Stimulated activated naive CD8-positive, alpha-beta T cell treated with anti-CD3 and anti-CD28 coated beads, Interleukin-15, amount 100 ng/mL, for 72 hours (primary cell): ENCODE data around the gene MEA1.

Source experiments
- ATAC-seq: fragments of 150-1000 bp; cut with Tn5 transposase; 2 replicates; pipeline ENCODE4 v1.10.0; 2021; ENCODE audit warnings: mild to moderate bottlenecking, moderate library complexity
- DNase-seq, 2 donors: peaks; one replicate each; pipeline ENCODE4 v3.0.0; 2021 to 2022
- H3K27ac Mint-ChIP-seq, 2 donors: one replicate each; pipeline ENCODE4 v1.8.0; 2022; ENCODE audit warnings: mild to moderate bottlenecking in 2 of 2, mixed read lengths in 2 of 2, moderate library complexity in 2 of 2
- H3K27me3 Mint-ChIP-seq: one replicate; pipeline ENCODE4 v1.8.0; 2022; ENCODE audit warnings: mixed read lengths
- H3K4me1 Mint-ChIP-seq: one replicate; pipeline ENCODE4 v1.8.0; 2022; ENCODE audit warnings: mild to moderate bottlenecking, mixed read lengths
- H3K4me3 Mint-ChIP-seq, 2 donors: one replicate each; pipeline ENCODE4 v1.8.0; 2022; ENCODE audit warnings: mild to moderate bottlenecking in 2 of 2, mixed read lengths in 2 of 2, moderate library complexity in 1 of 2
- H3K9me3 Mint-ChIP-seq, 2 donors: one replicate each; pipeline ENCODE4 v1.8.0; 2022; ENCODE audit warnings: mixed read lengths in 2 of 2

The MEA1 gene

GRCh38 chr6:43024436-43024835 is 10.7 kb upstream of the MEA1 start:
- no peaks in the 10 kb centered on the region for H3K27me3 Mint-ChIP-seq
- H3K4me3 Mint-ChIP-seq = peak overlapping the region in 1 of 2 donors; percentile 34
- H3K9me3 Mint-ChIP-seq = no peaks in the 10 kb centered on the region
- H3K27ac Mint-ChIP-seq = peak overlapping the region; percentile 4 to 80
- peaks cover 34% of the 10 kb centered on the region for H3K4me1 Mint-ChIP-seq
- ATAC-seq (no peak), DNase-seq (no peak)

- Mint-ChIP-seq H3K4me3 (peak within 1 kb of the TSS; percentile 93 to 95), H3K27ac (peak within 1 kb of the TSS; percentile 86 to 89), H3K27me3 (no peaks in the 10 kb centered on the region), H3K9me3 (no peaks in the 10 kb centered on the region), H3K4me1 (peaks cover 54% of the 10 kb centered on the region)
- peak; percentile 46 to 55 for DNase-seq
- ATAC-seq = peak; percentile 85
Measured at GRCh38 chr6:43021270-43022047, 7.7 kb upstream of the MEA1 start, which contains the start of gene RRP36. TSS of gene RRP36 (plus strand) at chr6:43021623. CDS start at chr6:43021655, 32 bp downstream.

GRCh38 chr6:43020847-43021246 is 7.1 kb upstream of the MEA1 start:
- peak overlapping the region in 1 of 2 donors; percentile 83 for H3K27ac Mint-ChIP-seq
- H3K9me3 Mint-ChIP-seq = no peaks in the 10 kb centered on the region
- peak; percentile 11 for ATAC-seq
- peaks cover 60% of the 10 kb centered on the region for H3K4me1 Mint-ChIP-seq
- DNase-seq = no peak
- H3K27me3 Mint-ChIP-seq = no peaks in the 10 kb centered on the region
- peak overlapping the region; percentile 84 to 93 for H3K4me3 Mint-ChIP-seq

DNA sequence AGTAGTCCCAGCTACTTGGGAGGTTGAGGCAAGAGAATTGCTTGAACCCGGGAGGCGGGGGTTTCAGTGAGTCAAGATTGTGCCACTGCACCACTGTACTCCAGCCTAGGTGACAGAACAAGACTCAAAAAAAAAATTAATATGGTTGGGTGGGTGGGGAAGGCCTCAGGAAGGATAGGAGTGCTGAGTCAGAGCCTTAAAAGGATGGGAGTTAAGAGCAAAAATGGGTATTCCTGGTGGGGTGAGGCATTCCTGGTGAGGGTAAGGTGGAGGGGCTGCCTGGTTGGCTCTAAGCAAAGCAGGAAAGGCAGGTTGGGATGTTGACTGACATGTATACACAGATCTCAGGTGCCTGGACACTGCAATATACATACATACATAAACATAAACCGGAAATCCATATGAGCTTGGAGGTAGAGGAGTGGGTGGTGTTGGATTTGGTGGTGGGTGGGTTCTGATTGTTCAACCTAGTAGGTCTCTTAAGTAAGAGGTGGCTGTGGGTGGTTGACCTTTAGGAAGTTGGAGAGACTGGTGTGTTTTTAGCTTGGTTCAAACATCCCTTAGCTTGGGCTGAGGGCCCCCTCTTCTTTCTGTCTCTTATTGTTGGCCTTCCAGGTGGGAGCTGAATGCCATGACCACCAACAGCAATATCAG is 6.4 kb upstream of the MEA1 start:
- ATAC-seq = no peak
- no peaks in the 10 kb centered on the region for H3K9me3 Mint-ChIP-seq
- no peaks in the 10 kb centered on the region for H3K27me3 Mint-ChIP-seq
- DNase-seq = no peak
- H3K4me1 Mint-ChIP-seq = peaks cover 62% of the 10 kb centered on the region
- peak overlapping the region in 1 of 2 donors; percentile 22 for H3K4me3 Mint-ChIP-seq
- peak overlapping the region in 1 of 2 donors; percentile 53 for H3K27ac Mint-ChIP-seq

- DNase-seq (no peak), ATAC-seq (no peak)
- H3K4me3 Mint-ChIP-seq = no peak overlapping the region
- peaks cover 65% of the 10 kb centered on the region for H3K4me1 Mint-ChIP-seq
- H3K27me3 Mint-ChIP-seq = no peaks in the 10 kb centered on the region
- no peak overlapping the region for H3K27ac Mint-ChIP-seq
- no peaks in the 10 kb centered on the region for H3K9me3 Mint-ChIP-seq
Measured at GRCh38 chr6:43019152-43019551, 5.4 kb upstream of the MEA1 start.

DNA sequence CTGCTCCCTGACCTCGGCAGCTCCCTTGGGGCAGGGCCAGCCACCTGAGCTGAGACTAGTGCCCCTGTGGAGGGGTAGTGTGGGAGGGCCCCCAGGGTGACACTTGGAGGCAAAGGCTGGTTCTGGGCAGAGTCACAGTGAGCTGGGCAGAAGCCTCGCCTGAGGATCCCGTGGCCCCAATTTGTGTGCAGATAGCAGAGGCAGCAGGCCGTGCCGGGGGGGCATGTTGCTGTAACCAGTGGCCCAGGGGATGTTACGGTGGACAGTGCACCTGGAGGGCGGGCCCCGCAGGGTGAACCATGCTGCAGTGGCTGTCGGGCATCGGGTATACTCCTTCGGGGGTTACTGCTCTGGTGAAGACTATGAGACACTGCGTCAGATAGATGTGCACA is 3.2 kb upstream of the MEA1 start:
- Mint-ChIP-seq H3K27ac (no peak overlapping the region), H3K27me3 (no peaks in the 10 kb centered on the region), H3K4me3 (no peak overlapping the region), H3K4me1 (peaks cover 72% of the 10 kb centered on the region), H3K9me3 (no peaks in the 10 kb centered on the region)
- ATAC-seq (no peak), DNase-seq (no peak)

GRCh38 chr6:43016176-43016942 is 2.6 kb upstream of the MEA1 start:
- peak overlapping the region; percentile 38 to 40 for H3K4me3 Mint-ChIP-seq
- DNase-seq (no peak), ATAC-seq (no peak)
- H3K27ac Mint-ChIP-seq = no peak overlapping the region
- H3K9me3 Mint-ChIP-seq = no peaks in the 10 kb centered on the region
- H3K4me1 Mint-ChIP-seq = peaks cover 78% of the 10 kb centered on the region
- H3K27me3 Mint-ChIP-seq = no peaks in the 10 kb centered on the region

- Mint-ChIP-seq H3K27ac (peak overlapping the region; percentile 95 to 96), H3K9me3 (no peaks in the 10 kb centered on the region), H3K4me1 (peaks cover 77% of the 10 kb centered on the region), H3K27me3 (no peaks in the 10 kb centered on the region), H3K4me3 (peak overlapping the region; percentile 93 to 97)
- ATAC-seq (no peak), DNase-seq (no peak)
Measured at GRCh38 chr6:43014434-43014909, 726 bp upstream of the MEA1 start.

GRCh38 chr6:43013097-43013842 is 476 bp downstream of the MEA1 start:
- DNase-seq = no peak
- Mint-ChIP-seq H3K4me3 (peak overlapping the region; percentile 93 to 97), H3K4me1 (peaks cover 76% of the 10 kb centered on the region), H3K9me3 (no peaks in the 10 kb centered on the region), H3K27me3 (no peaks in the 10 kb centered on the region), H3K27ac (peak overlapping the region; percentile 93 to 97)
- ATAC-seq = no peak

DNA sequence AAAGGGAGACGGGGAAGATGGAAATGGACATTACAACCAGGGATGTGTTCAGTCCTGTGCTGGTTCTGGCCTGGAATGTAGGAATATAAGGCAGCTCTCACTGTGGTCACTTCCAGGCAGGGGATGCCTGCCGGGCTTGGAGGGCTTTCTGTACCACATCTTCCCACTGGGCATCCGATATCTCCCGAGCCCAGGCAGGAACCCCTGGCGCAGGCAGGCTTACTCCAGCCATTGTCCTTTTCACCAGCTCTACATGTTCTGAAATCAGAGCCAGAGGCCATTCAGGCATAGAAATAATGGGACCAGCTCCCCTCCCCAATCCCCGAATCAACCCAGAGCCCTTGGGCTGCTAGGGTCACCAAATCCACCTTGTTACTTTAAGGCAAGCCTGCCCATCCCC is 1.4 kb downstream of the MEA1 start:
- H3K9me3 Mint-ChIP-seq = no peaks in the 10 kb centered on the region
- no peaks in the 10 kb centered on the region for H3K27me3 Mint-ChIP-seq
- peak overlapping the region; percentile 12 to 77 for H3K27ac Mint-ChIP-seq
- DNase-seq (no peak), ATAC-seq (no peak)
- H3K4me1 Mint-ChIP-seq = peaks cover 67% of the 10 kb centered on the region
- H3K4me3 Mint-ChIP-seq = peak overlapping the region; percentile 93 to 97

- ATAC-seq (no peak), DNase-seq (no peak)
- peak overlapping the region in 1 of 2 donors; percentile 86 for H3K27ac Mint-ChIP-seq
- peaks cover 55% of the 10 kb centered on the region for H3K4me1 Mint-ChIP-seq
- H3K9me3 Mint-ChIP-seq = no peaks in the 10 kb centered on the region
- H3K27me3 Mint-ChIP-seq = no peaks in the 10 kb centered on the region
- no peak overlapping the region for H3K4me3 Mint-ChIP-seq
Measured at GRCh38 chr6:43011207-43011606, 2.5 kb downstream of the MEA1 start.

DNA sequence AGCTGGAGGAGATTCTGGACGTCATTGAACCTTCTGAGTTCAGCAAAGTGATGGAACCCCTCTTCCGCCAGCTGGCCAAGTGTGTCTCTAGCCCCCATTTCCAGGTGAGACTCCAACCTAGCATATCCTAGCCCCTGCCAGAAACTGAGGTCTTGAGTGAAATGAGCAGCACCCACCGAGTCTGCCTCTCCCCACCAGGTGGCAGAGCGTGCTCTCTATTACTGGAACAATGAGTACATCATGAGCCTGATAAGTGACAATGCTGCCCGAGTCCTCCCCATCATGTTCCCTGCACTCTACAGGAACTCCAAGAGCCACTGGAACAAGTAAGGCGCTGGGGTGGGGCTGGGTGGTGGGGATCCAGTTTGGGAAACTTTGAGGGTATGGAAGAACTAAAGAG is 4.6 kb downstream of the MEA1 start:
- no peak overlapping the region for H3K4me3 Mint-ChIP-seq
- H3K27ac Mint-ChIP-seq = no peak overlapping the region
- H3K9me3 Mint-ChIP-seq = no peaks in the 10 kb centered on the region
- H3K4me1 Mint-ChIP-seq = peaks cover 40% of the 10 kb centered on the region
- ATAC-seq (no peak), DNase-seq (peak in 1 of 2 donors; percentile 31)
- no peaks in the 10 kb centered on the region for H3K27me3 Mint-ChIP-seq

- peak overlapping the region in 1 of 2 donors; percentile 35 for H3K27ac Mint-ChIP-seq
- ATAC-seq (no peak), DNase-seq (no peak)
- no peak overlapping the region for H3K4me3 Mint-ChIP-seq
- no peaks in the 10 kb centered on the region for H3K9me3 Mint-ChIP-seq
- H3K4me1 Mint-ChIP-seq = peaks cover 20% of the 10 kb centered on the region
- H3K27me3 Mint-ChIP-seq = no peaks in the 10 kb centered on the region
Measured at GRCh38 chr6:43007126-43007525, 6.6 kb downstream of the MEA1 start.

DNA sequence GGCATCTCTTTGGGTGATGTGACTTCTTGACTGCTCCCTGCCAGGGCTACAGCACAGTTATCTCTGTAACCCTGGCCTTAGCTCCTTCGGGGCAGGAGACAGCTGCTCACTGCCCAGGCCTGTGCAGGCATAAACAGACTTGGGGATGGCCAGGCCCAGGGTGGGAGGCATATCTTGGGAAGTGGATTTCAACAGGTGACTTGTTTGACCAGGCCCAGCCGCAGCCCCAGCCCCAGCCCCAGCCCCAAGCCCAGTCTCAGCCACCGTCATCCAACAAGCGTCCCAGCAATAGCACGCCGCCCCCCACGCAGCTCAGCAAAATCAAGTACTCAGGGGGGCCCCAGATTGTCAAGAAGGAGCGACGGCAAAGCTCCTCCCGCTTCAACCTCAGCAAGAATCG is 7.5 kb downstream of the MEA1 start:
- Mint-ChIP-seq H3K9me3 (no peaks in the 10 kb centered on the region), H3K27ac (peak overlapping the region in 1 of 2 donors; percentile 19), H3K4me3 (no peak overlapping the region), H3K27me3 (no peaks in the 10 kb centered on the region), H3K4me1 (peaks cover 11% of the 10 kb centered on the region)
- DNase-seq (no peak), ATAC-seq (no peak)

GRCh38 chr6:43005844-43006243 is 7.9 kb downstream of the MEA1 start:
- Mint-ChIP-seq H3K9me3 (no peaks in the 10 kb centered on the region), H3K4me1 (peaks cover 7% of the 10 kb centered on the region), H3K27ac (no peak overlapping the region), H3K27me3 (no peaks in the 10 kb centered on the region), H3K4me3 (no peak overlapping the region)
- DNase-seq (no peak), ATAC-seq (no peak)
